Heart left ventricle (tissue), 13 donors: ENCODE measurements around the gene PPM1F.

Source experiments
- POLR2A ChIP-seq, 2 donors: fragments of 450-650 bp; IDR thresholded peaks; one replicate each; pipeline ENCODE4 v1.6.1; 2017; ENCODE audit warnings: antibody characterized with exemption in 2 of 2, mild to moderate bottlenecking in 2 of 2, moderate library complexity in 2 of 2
- TF ChIP-seq, protein P1 (sequence below), 12 donors: fragments of 200-600 bp; sonication (generic) in 4 of 12; IDR thresholded peaks; one replicate each; pipeline versions ENCODE4 v1.5.0 to v1.8.0; 2018 to 2022; ENCODE audit warnings: antibody characterized with exemption in 12 of 12, mild to moderate bottlenecking in 5 of 12
- donor health status: ischemic (EF 13 %, LVEDD 7.1; RV severe dilation, severe dysfunction).
- donor health status: DM: no; HTN: yes; CAD: no.
- donor health status: DM: no; HTN: no; CAD: no.
- donor health status: ischemic (EF 25% LVEDD 6.9; RV normal size, moderate dysfunction).
- donor health status: ischemic (EF 25% LVEDD 5.7; RV mildly dilated, moderate dysfunction).
- donor health status: ischemic (EF 35%, LVEDD 5.7; RV mildly dilated, moderate dysfunction).
- donor health status: nonischemic (EF 11% LVEDD 7.7; RV severe dilation, severe dysfunction).
- donor health status: DM: yes; HTN: yes; CAD: no.
- donor health status: PGD.
- donor health status: ischemic (EF 29% LVEDD 5.4; RV normal size, mild dysfunction).
- donor health status: nonischemic (EF 23%, LVEDD 6.1; RV moderate dilation, normal function).

DNA sequence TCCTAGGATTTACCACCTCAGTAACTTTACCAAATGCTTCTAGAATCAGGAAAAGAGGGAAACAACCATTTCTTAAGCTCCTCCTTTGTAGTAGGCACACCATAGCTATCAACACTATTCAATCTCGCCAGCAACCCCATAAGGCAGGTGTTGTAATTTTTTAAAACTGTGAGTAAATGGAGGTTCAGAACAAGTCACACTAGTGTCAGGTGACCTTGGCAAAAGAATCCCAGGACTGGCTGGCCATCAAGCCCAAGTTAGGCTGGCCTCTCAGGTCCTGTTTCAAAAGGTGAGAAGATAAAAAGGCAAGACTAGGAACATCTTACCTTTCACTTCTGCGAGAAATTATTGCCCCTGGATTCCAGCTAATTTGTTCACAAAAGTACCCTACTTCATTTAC lies 29.2 kb upstream of the PPM1F start:
- TF ChIP-seq, protein P1, sequence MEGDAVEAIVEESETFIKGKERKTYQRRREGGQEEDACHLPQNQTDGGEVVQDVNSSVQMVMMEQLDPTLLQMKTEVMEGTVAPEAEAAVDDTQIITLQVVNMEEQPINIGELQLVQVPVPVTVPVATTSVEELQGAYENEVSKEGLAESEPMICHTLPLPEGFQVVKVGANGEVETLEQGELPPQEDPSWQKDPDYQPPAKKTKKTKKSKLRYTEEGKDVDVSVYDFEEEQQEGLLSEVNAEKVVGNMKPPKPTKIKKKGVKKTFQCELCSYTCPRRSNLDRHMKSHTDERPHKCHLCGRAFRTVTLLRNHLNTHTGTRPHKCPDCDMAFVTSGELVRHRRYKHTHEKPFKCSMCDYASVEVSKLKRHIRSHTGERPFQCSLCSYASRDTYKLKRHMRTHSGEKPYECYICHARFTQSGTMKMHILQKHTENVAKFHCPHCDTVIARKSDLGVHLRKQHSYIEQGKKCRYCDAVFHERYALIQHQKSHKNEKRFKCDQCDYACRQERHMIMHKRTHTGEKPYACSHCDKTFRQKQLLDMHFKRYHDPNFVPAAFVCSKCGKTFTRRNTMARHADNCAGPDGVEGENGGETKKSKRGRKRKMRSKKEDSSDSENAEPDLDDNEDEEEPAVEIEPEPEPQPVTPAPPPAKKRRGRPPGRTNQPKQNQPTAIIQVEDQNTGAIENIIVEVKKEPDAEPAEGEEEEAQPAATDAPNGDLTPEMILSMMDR (IDR thresholded peaks at IDR 0.05), result no peak
- TF ChIP-seq POLR2A (IDR thresholded peaks at IDR 0.05), result no peak
